Stimulated activated CD8-positive, alpha-beta memory T cell treated with anti-CD3 and anti-CD28 coated beads, Interleukin-4, amount 100 ng/mL, for 48 hours (primary cell): ENCODE data around the gene ITSN2.

ENCODE experiments used
- DNase-seq: peaks from one replicate; pipeline ENCODE4 v3.0.0-alpha.2; 2020

The ITSN2 gene

GRCh38 chr2:24262421-24262970 lies 97.8 kb downstream of the ITSN2 start:
- DNase-seq = no peak

GRCh38 chr2:24261441-24261840 lies 98.9 kb downstream of the ITSN2 start:
- no peak for DNase-seq

GRCh38 chr2:24259316-24259715 lies 101.0 kb downstream of the ITSN2 start:
- no peak for DNase-seq

GRCh38 chr2:24258718-24259117 lies 101.6 kb downstream of the ITSN2 start:
- no peak for DNase-seq

GRCh38 chr2:24253303-24253919 lies 106.9 kb downstream of the ITSN2 start:
- no peak for DNase-seq

GRCh38 chr2:24247592-24247991 lies 112.7 kb downstream of the ITSN2 start:
- DNase-seq = no peak

- no peak for DNase-seq
Observed at GRCh38 chr2:24247164-24247563, 113.2 kb downstream of the ITSN2 start.

- DNase-seq = no peak
Observed at GRCh38 chr2:24245986-24246776, 114.2 kb downstream of the ITSN2 start.

- DNase-seq = no peak
Observed at GRCh38 chr2:24241528-24241927, 118.8 kb downstream of the ITSN2 start.

GRCh38 chr2:24239553-24239952 lies 120.8 kb downstream of the ITSN2 start:
- DNase-seq = no peak

- DNase-seq = no peak
Observed at GRCh38 chr2:24238158-24238557, 122.2 kb downstream of the ITSN2 start.

GRCh38 chr2:24237313-24237712 lies 123.0 kb downstream of the ITSN2 start:
- DNase-seq = no peak

GRCh38 chr2:24233321-24233720 lies 127.0 kb downstream of the ITSN2 start:
- DNase-seq = no peak

GRCh38 chr2:24231461-24231881 lies 128.9 kb downstream of the ITSN2 start:
- DNase-seq = no peak

GRCh38 chr2:24228470-24228869 lies 131.9 kb downstream of the ITSN2 start:
- DNase-seq = no peak

GRCh38 chr2:24225499-24226242 lies 134.7 kb downstream of the ITSN2 start:
- no peak for DNase-seq

- no peak for DNase-seq
Observed at GRCh38 chr2:24222946-24223345, 137.4 kb downstream of the ITSN2 start.

- no peak for DNase-seq
Observed at GRCh38 chr2:24221343-24222050, 138.8 kb downstream of the ITSN2 start.

- DNase-seq = no peak
Observed at GRCh38 chr2:24220554-24221291, 139.6 kb downstream of the ITSN2 start.

- DNase-seq = no peak
Observed at GRCh38 chr2:24214880-24215279, 145.5 kb downstream of the ITSN2 start.

- no peak for DNase-seq
Observed at GRCh38 chr2:24211408-24211807, 148.9 kb downstream of the ITSN2 start.

- DNase-seq = no peak
Observed at GRCh38 chr2:24210723-24211122, 149.6 kb downstream of the ITSN2 start.
